ENCODE data around the gene NHLRC2.
A peak's percentile ranks its signal among the peaks of the same experiment; 100 is the strongest.

Gene NHLRC2

DNA sequence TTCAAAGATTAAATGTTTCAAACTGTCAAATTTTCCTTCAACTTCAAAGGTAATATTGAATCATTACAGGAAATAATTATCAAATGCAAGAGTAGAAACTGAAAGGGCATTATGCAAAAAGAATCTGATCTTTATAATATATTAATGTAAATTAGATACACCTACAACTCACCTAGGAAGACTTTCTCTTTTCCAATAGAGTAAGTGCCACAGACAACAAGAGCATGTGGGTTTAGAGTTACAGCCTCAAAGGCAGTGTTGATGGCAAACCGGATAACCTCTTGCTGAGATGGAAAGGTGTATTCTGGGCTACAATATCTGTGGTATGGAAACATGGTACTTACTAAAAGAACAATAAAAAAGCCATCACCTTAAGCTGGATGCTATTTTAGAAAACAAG is 12.3 kb upstream of the NHLRC2 start:
- Histone ChIP-seq H3K18ac (ENCODE audit: low read length) (no peak overlapping the region), H4K5ac (ENCODE audit: low read length) (no peak overlapping the region), H3K4me2 (ENCODE audit: low read length) (no peak overlapping the region), H4K8ac (ENCODE audit: low read depth, low read length) (no peak overlapping the region), H2AK5ac (ENCODE audit: low read length) (no peak overlapping the region), H3K36me3 (ENCODE audit: control insufficient read depth, insufficient read depth, low read length) (no peaks in the 10 kb centered on the region), H2BK120ac (ENCODE audit: low read depth, low read length) (no peak overlapping the region), H3K56ac (ENCODE audit: low read length) (no peak overlapping the region), H3K4me3 (ENCODE audit: low read length) (no peak overlapping the region), H3K79me2 (ENCODE audit: control insufficient read depth, insufficient read depth, low read length) (no peaks in the 10 kb centered on the region), H2BK5ac (ENCODE audit: low read length) (no peak overlapping the region), H3K27me3 (ENCODE audit: insufficient read depth, low read length, poor library complexity) (no peaks in the 10 kb centered on the region), H3K79me1 (ENCODE audit: low read length) (no peaks in the 10 kb centered on the region), H3K23ac (ENCODE audit: low read length) (no peak overlapping the region), H2BK15ac (replicated peaks; ENCODE audit: low read depth) (no peak overlapping the region), H3K4me1 (ENCODE audit: control insufficient read depth, low read depth, low read length) (no peaks in the 10 kb centered on the region), H3K27ac (ENCODE audit: low read depth, low read length) (no peak overlapping the region), H3K4ac (ENCODE audit: low read depth, low read length) (no peak overlapping the region), H3K9ac (ENCODE audit: low read length) (no peak overlapping the region)
- WGBS (ENCODE audit: extremely low coverage, insufficient coverage, low lambda C conversion rate) = no CpG with 5 or more reads among the region's 1 CpG
- DNase-seq = no peak

GRCh38 chr10:113843972-113844485 is 10.4 kb upstream of the NHLRC2 start:
- Histone ChIP-seq H3K56ac (ENCODE audit: low read length) (no peak overlapping the region), H2AK5ac (ENCODE audit: low read length) (no peak overlapping the region), H3K27me3 (ENCODE audit: insufficient read depth, low read length, poor library complexity) (no peaks in the 10 kb centered on the region), H3K23ac (ENCODE audit: low read length) (no peak overlapping the region), H2BK15ac (replicated peaks; ENCODE audit: low read depth) (no peak overlapping the region), H4K5ac (ENCODE audit: low read length) (no peak overlapping the region), H2BK5ac (ENCODE audit: low read length) (no peak overlapping the region), H3K36me3 (ENCODE audit: control insufficient read depth, insufficient read depth, low read length) (no peaks in the 10 kb centered on the region), H3K27ac (ENCODE audit: low read depth, low read length) (no peak overlapping the region), H3K79me1 (ENCODE audit: low read length) (no peaks in the 10 kb centered on the region), H3K4me3 (ENCODE audit: low read length) (no peak overlapping the region), H2BK120ac (ENCODE audit: low read depth, low read length) (no peak overlapping the region), H3K18ac (ENCODE audit: low read length) (no peak overlapping the region), H3K9ac (ENCODE audit: low read length) (no peak overlapping the region), H4K8ac (ENCODE audit: low read depth, low read length) (no peak overlapping the region), H3K4me2 (ENCODE audit: low read length) (no peak overlapping the region), H3K79me2 (ENCODE audit: control insufficient read depth, insufficient read depth, low read length) (no peaks in the 10 kb centered on the region), H3K4me1 (ENCODE audit: control insufficient read depth, low read depth, low read length) (no peaks in the 10 kb centered on the region), H3K4ac (ENCODE audit: low read depth, low read length) (no peak overlapping the region)
- WGBS (ENCODE audit: extremely low coverage, insufficient coverage, low lambda C conversion rate) = no CpG with 5 or more reads among the region's 6 CpGs
- DNase-seq = no peak

GRCh38 chr10:113846036-113846435 is 8.4 kb upstream of the NHLRC2 start:
- Histone ChIP-seq H3K56ac (ENCODE audit: low read length) (no peak overlapping the region), H3K23ac (ENCODE audit: low read length) (no peak overlapping the region), H3K79me1 (ENCODE audit: low read length) (no peaks in the 10 kb centered on the region), H3K36me3 (ENCODE audit: control insufficient read depth, insufficient read depth, low read length) (no peaks in the 10 kb centered on the region), H3K4me3 (ENCODE audit: low read length) (no peak overlapping the region), H3K79me2 (ENCODE audit: control insufficient read depth, insufficient read depth, low read length) (no peaks in the 10 kb centered on the region), H4K8ac (ENCODE audit: low read depth, low read length) (no peak overlapping the region), H3K4me2 (ENCODE audit: low read length) (no peak overlapping the region), H3K27me3 (ENCODE audit: insufficient read depth, low read length, poor library complexity) (no peaks in the 10 kb centered on the region), H3K4me1 (ENCODE audit: control insufficient read depth, low read depth, low read length) (no peaks in the 10 kb centered on the region), H3K4ac (ENCODE audit: low read depth, low read length) (no peak overlapping the region), H2BK5ac (ENCODE audit: low read length) (no peak overlapping the region), H2AK5ac (ENCODE audit: low read length) (no peak overlapping the region), H2BK120ac (ENCODE audit: low read depth, low read length) (no peak overlapping the region), H3K9ac (ENCODE audit: low read length) (no peak overlapping the region), H4K5ac (ENCODE audit: low read length) (no peak overlapping the region), H3K27ac (ENCODE audit: low read depth, low read length) (no peak overlapping the region), H2BK15ac (replicated peaks; ENCODE audit: low read depth) (no peak overlapping the region), H3K18ac (ENCODE audit: low read length) (no peak overlapping the region)
- WGBS (ENCODE audit: extremely low coverage, insufficient coverage, low lambda C conversion rate) = no CpG with 5 or more reads among the region's 2 CpGs
- no peak for DNase-seq

DNA sequence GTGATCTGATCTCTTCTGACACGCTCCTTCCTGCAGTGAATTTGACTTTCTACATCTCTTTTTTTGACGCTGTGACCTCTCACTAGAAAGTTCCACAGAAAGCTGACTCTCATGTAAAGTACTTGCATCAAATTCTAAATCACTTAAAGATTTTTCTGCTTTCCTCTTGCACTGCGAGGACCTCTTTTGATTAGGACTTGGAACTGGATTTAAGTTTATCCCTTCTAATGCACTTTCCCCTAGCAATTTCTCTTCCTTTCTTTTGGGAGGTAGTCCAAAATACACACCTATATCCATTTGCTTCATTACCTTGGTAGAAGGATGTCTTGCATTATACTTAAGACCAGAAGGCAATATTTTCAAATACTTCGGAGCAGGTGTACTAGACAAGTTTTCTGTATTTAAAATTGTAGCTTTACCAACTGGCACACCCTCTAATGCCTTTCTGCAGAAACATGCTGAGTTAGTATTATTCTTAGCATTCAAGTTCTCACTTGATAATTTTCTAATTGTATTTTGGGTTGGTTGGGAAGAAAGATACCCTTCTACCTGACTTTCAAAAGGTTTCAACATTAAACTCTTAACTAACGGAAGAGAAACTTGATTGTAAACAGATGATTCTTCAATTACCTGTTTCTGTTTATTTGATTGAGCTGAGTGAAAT is 5.2 kb upstream of the NHLRC2 start:
- Histone ChIP-seq H2BK15ac (replicated peaks; ENCODE audit: low read depth) (no peak overlapping the region), H3K79me1 (ENCODE audit: low read length) (peaks cover 2% of the 10 kb centered on the region), H3K4me2 (ENCODE audit: low read length) (no peak overlapping the region), H2BK5ac (ENCODE audit: low read length) (no peak overlapping the region), H3K4me3 (ENCODE audit: low read length) (no peak overlapping the region), H4K5ac (ENCODE audit: low read length) (no peak overlapping the region), H3K4me1 (ENCODE audit: control insufficient read depth, low read depth, low read length) (peaks cover 3% of the 10 kb centered on the region), H4K8ac (ENCODE audit: low read depth, low read length) (no peak overlapping the region), H3K4ac (ENCODE audit: low read depth, low read length) (no peak overlapping the region), H3K27ac (ENCODE audit: low read depth, low read length) (no peak overlapping the region), H3K27me3 (ENCODE audit: insufficient read depth, low read length, poor library complexity) (no peaks in the 10 kb centered on the region), H3K56ac (ENCODE audit: low read length) (no peak overlapping the region), H3K9ac (ENCODE audit: low read length) (no peak overlapping the region), H2AK5ac (ENCODE audit: low read length) (no peak overlapping the region), H3K23ac (ENCODE audit: low read length) (no peak overlapping the region), H3K79me2 (ENCODE audit: control insufficient read depth, insufficient read depth, low read length) (no peaks in the 10 kb centered on the region), H3K18ac (ENCODE audit: low read length) (no peak overlapping the region), H3K36me3 (ENCODE audit: control insufficient read depth, insufficient read depth, low read length) (no peaks in the 10 kb centered on the region), H2BK120ac (ENCODE audit: low read depth, low read length) (no peak overlapping the region)
- no peak for DNase-seq
- no CpG with 5 or more reads among the region's 5 CpGs for WGBS (ENCODE audit: extremely low coverage, insufficient coverage, low lambda C conversion rate)

GRCh38 chr10:113849946-113850345 is 4.5 kb upstream of the NHLRC2 start:
- DNase-seq = no peak
- no peak overlapping the region for H3K4ac ChIP-seq (ENCODE audit: low read depth, low read length)
- no peak overlapping the region for H3K56ac ChIP-seq (ENCODE audit: low read length)
- H2BK5ac ChIP-seq (ENCODE audit: low read length) = no peak overlapping the region
- H2AK5ac ChIP-seq (ENCODE audit: low read length) = no peak overlapping the region
- no peak overlapping the region for H2BK120ac ChIP-seq (ENCODE audit: low read depth, low read length)
- no peaks in the 10 kb centered on the region for H3K27me3 ChIP-seq (ENCODE audit: insufficient read depth, low read length, poor library complexity)
- H2BK15ac ChIP-seq (replicated peaks; ENCODE audit: low read depth) = no peak overlapping the region
- H4K5ac ChIP-seq (ENCODE audit: low read length) = no peak overlapping the region
- no peak overlapping the region for H3K9ac ChIP-seq (ENCODE audit: low read length)
- H3K79me2 ChIP-seq (ENCODE audit: control insufficient read depth, insufficient read depth, low read length) = no peaks in the 10 kb centered on the region
- no peak overlapping the region for H3K27ac ChIP-seq (ENCODE audit: low read depth, low read length)
- no peak overlapping the region for H3K23ac ChIP-seq (ENCODE audit: low read length)
- no peaks in the 10 kb centered on the region for H3K36me3 ChIP-seq (ENCODE audit: control insufficient read depth, insufficient read depth, low read length)
- H3K4me2 ChIP-seq (ENCODE audit: low read length) = no peak overlapping the region
- no peak overlapping the region for H3K4me3 ChIP-seq (ENCODE audit: low read length)
- H3K18ac ChIP-seq (ENCODE audit: low read length) = no peak overlapping the region
- H3K79me1 ChIP-seq (ENCODE audit: low read length) = peaks cover 2% of the 10 kb centered on the region
- H3K4me1 ChIP-seq (ENCODE audit: control insufficient read depth, low read depth, low read length) = peaks cover 3% of the 10 kb centered on the region
- WGBS (ENCODE audit: extremely low coverage, insufficient coverage, low lambda C conversion rate) = no CpG with 5 or more reads among the region's 7 CpGs
- H4K8ac ChIP-seq (ENCODE audit: low read depth, low read length) = no peak overlapping the region

DNA sequence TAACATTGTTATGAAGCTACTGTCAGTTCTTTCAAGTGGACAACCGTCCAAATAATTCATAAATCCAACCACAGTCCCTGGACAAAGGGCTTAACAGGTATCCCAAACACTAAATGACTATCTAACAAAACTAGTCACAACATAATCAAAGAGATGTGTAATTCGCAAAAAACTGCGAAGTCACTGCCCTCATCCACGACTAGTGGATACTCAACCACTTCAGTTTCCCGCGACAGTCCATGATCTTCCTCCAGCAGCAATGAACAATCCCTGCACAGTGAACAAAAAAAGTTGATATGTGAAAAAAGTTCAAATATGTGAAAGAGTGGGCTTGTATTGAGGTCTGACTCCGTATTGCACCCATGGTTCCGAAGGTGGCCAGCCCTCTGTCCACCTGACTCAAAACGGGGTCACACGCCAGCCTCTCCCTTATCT is 866 bp upstream of the NHLRC2 start:
- no CpG with 5 or more reads among the region's 10 CpGs for WGBS (ENCODE audit: extremely low coverage, insufficient coverage, low lambda C conversion rate)
- peaks cover 4% of the 10 kb centered on the region for H3K4me1 ChIP-seq (ENCODE audit: control insufficient read depth, low read depth, low read length)

More for the DNA sequence above, 866 bp upstream of the NHLRC2 start:
- Histone ChIP-seq H4K8ac (ENCODE audit: low read depth, low read length) (peak overlapping the region; percentile 83), H3K4ac (ENCODE audit: low read depth, low read length) (peak overlapping the region; percentile 78), H3K27ac (ENCODE audit: low read depth, low read length) (peak overlapping the region; percentile 24), H3K56ac (ENCODE audit: low read length) (peak overlapping the region; percentile 99), H2BK15ac (replicated peaks; ENCODE audit: low read depth) (no peak overlapping the region), H3K79me1 (ENCODE audit: low read length) (peaks cover 4% of the 10 kb centered on the region), H2AK5ac (ENCODE audit: low read length) (no peak overlapping the region), H3K79me2 (ENCODE audit: control insufficient read depth, insufficient read depth, low read length) (peaks cover 10% of the 10 kb centered on the region), H2BK5ac (ENCODE audit: low read length) (no peak overlapping the region), H2BK120ac (ENCODE audit: low read depth, low read length) (peak overlapping the region; percentile 6), H3K4me2 (ENCODE audit: low read length) (peak overlapping the region; percentile 13), H3K36me3 (ENCODE audit: control insufficient read depth, insufficient read depth, low read length) (no peaks in the 10 kb centered on the region), H3K27me3 (ENCODE audit: insufficient read depth, low read length, poor library complexity) (no peaks in the 10 kb centered on the region), H3K4me3 (ENCODE audit: low read length) (peak overlapping the region; percentile 89), H4K5ac (ENCODE audit: low read length) (peak overlapping the region; percentile 48), H3K18ac (ENCODE audit: low read length) (peak overlapping the region; percentile 92), H3K9ac (ENCODE audit: low read length) (peak overlapping the region; percentile 95), H3K23ac (ENCODE audit: low read length) (no peak overlapping the region)
- no peak for DNase-seq
